GM21528 (cell line): ENCODE data around the gene PCSK9.

Experiments used
- ATAC-seq: cut with Tn5 transposase; IDR thresholded peaks from one replicate; pipeline ENCODE4 v1.9.1; 2021; ENCODE audit warnings: mild to moderate bottlenecking, moderate library complexity; ENCODE audit not compliant: unreplicated experiment, low FRiP score

PCSK9 gene

DNA sequence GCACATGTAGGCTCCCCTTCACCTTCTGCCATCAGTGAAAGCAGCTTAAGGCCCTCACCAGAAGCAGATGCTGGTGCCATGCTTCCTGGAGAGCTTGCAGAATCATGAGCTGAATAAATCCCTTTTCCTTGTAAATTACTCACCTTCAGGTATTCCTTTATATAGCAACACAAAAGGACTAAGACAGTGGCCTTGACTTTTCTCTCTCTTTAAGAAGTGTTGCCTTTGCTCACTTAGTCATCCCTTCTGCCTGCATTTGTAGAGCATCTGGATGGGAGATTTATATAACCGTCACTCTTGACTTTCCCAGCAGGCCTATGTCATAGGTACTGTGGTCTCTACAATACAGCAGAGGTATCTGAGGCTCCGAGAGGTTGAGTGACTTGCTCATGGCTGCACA is 3.7 kb downstream of the PCSK9 start:
- no peak for ATAC-seq

DNA sequence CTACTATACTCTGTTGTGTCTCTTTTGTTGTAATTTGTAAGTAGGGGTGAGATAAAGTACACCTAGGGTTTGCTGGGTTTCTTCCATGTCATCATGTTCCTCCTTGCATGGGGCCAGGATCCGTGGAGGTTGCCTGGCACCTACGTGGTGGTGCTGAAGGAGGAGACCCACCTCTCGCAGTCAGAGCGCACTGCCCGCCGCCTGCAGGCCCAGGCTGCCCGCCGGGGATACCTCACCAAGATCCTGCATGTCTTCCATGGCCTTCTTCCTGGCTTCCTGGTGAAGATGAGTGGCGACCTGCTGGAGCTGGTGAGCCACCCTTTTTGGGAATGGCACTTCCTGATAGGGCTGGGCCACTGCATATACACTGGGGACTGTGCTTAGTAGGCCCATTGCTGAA is 4.4 kb downstream of the PCSK9 start:
- ATAC-seq = no peak

DNA sequence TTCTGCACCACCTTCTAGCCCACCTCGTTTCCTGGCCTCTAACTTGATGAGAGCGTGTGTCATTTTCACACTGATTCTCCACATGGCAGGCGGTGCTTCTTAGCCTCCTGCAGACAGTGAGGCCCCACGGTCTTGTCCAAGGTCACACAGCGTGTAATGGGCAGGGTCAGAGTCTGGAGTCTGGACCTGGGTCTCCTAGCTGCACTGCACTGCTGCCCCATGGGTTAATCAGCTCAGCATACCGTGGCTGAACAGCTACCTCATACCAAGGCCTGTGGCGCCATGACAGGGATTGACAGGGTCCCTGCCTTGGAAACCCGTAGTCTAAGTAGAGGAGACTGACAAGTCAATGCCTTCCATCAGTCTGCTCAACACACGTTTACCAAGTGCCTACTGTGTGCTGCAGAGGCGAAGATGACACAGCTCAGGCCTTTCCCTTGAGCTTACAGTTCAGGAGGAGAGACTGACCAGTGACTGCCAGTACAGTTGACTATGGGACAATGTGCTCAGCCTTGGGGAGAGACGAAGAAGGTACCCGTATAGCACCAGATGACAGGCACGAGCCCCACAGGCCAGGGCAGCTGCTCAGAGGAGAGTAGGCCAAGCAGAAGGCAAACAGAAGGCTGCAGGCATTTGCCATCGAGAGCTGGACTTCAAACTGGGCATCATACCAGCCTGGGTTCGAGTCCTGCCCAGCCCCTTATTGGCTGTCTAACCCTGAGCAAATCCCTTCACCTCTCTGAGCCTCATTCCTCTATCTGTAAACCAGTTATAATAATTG is 5.5 kb downstream of the PCSK9 start:
- no peak for ATAC-seq

DNA sequence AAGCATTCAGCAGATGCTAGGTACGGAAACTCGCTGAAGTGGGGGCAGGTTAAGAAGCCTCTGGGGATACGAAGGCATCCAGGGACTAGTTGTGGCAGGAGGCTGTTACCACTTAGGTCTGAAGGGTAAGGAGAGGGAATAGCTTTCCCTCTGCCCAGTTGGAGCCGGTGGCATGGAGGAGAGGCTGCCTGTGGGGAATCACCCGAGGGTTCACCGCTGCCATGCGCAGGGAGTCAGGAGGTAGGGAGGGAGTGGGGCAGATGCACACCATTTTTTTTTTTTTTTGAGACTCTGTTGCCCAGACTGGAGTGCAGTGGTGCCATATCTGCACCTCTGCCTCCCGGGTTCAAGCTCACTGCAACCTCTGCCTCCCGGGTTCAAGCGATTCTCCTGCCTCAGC is 6.1 kb downstream of the PCSK9 start:
- ATAC-seq = no peak

DNA sequence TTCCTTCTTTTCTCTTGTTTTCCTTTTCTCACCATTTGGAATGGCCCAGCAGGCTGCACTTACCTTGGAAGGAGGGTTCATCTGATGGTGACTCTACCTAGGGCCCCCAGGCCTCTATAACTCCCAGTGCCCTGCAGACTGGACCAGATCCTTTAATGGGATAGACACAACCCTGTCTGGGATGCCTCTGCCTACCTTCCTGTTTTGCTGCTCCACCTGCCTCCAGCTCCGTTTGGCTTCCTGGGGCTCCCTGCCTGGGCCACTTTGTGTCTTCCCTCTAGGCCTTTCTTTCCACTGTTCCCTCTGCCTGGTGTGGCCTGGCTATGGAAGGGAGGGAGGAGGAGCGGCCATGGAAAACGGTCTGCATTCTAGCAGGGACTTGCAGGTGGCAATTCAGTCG is 7.5 kb downstream of the PCSK9 start:
- no peak for ATAC-seq

DNA sequence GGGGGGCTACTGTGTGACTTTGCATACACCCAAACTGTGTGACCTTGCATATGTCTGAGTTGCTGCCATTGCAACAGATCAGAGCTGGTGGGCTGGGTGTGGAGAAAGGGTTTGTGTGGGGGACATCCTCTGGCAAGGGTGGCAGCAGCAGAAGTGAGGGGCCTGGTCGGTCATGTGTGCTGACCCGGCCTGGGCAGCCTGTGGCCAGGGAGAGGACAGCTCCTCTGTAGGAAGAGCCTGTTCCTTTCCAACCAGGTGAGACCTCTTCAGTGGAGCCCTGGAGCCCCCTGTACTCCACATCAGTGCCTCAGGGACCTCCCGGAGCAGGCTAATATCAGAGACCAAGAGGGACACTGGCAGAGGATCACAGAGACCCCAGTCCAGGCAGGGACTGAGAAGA is 8.3 kb downstream of the PCSK9 start:
- no peak for ATAC-seq

DNA sequence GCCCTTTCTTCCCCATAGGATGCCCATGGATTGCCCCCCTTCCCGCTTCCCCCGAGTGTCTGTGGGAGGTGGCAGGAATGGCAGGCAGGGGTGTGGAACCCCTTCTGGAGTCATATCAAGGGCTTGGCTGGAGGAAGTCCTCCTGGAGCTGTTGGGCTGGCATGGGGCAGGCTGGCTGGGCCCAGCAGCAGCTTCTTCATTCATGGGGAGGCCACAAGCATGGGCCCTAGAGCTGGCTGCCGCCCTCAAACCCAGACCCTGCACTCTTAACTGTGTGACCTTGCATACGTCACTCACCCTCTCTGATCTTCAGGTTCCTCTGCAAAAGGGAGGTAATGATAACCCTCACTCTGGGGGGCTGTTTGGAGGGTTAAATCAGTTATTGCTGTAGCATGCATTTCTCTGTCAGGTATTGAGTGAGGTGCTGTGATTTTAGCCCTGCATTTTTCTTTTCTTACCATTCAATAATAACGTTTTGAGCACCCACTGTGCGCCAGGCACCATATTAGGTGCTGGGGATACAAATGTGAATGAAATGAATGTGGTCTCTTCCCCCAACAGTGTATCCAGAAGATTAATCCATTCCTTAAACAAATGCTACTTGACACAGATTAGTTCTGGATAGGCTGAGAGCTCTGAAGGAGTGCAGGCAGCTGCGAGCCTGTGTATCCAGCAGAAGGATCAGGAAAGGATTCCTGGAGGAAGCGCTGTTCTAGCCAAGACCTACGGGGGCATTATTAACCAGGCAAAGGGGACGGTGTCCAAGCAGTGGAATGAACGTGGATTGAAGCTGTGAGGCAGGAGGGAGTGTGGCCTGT is 9.3 kb downstream of the PCSK9 start:
- no peak for ATAC-seq

DNA sequence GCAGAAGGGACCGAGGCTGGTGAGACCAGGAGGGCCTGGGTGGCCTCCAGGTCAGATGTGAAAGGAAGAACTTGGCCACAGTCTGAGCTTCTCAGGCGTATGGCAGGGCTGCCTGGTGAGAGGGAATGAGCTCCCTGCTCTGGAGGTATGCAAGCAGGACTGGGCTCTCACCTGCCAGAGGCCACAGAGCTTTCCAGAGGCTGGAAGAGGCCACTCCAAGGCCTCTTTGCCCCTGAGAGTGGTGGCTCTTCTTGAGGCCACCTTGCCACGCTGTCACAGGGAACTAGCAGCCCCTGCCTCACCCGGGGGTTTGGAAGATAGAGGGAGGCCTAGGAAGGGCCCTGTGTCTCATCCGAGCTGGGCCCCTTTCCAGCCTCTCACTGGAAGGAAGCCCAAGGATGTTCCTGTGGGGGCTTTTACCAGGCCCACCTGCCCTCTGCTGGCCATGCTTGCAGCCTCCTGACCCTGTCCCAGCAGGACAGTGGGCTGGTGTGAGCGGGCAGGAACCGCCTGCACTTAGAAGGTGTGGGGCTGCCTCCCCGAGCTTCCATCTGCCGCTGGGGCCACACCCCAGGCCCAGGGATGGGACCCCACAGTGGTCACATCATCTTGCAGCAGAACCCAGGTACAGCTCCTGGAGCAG is 10.0 kb downstream of the PCSK9 start:
- ATAC-seq = no peak

DNA sequence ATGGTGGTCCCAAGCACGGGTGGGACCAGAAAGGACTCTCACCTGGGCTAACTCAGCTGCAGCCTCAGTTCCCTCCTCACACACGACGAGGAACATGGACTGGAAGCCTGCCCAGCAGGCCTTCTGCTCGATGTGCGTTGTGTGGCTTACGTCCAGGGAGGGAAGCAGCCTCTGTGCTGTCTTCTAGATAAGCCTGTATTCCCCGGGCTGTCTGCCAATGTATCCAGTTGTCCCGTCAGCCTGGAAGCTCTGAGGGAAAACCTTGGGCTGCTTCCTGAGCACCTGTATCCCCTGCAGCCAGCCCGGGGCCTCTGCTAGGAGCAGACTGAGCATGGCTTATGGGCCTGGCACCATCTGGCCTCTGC is 10.5 kb downstream of the PCSK9 start:
- no peak for ATAC-seq

DNA sequence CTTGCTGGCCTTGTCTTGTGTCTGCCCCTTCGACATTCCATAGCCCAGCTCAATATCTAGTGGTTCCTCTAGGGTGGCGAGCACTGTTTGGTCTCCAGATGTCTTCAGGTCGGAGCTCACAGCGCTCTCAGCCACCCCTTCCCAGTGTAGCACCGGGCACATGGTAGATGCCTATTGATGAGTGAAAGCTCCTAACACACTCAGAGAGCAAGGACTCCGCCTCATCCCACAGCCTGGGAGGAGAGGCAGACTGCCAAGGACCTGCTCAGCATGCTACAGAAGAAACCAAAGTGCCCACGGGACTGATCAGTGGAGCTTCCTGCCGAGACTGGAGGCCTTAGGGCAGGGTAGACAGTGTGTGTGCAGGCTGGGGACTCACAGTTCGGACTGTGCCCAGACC is 10.9 kb downstream of the PCSK9 start:
- ATAC-seq = no peak

DNA sequence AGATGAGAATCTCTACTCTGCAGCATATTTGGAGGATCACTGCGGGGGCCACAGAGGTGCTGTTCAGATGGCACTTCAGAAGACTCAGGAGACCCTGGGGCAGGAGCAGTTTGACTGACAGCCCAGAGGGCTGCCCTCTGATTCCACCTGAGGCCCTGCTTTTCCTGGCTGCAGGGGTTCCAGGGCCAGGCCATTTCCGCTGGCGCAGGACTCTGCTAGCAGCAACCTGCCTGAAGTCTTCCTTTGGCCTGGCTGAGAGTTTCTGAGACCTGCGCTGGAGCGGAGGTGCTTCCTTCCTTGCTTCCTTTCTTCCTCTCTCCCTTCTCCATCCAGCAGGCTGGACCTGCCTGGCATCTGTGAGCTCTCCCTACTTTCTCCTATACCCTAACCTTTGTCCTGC is 11.8 kb downstream of the PCSK9 start:
- no peak for ATAC-seq

DNA sequence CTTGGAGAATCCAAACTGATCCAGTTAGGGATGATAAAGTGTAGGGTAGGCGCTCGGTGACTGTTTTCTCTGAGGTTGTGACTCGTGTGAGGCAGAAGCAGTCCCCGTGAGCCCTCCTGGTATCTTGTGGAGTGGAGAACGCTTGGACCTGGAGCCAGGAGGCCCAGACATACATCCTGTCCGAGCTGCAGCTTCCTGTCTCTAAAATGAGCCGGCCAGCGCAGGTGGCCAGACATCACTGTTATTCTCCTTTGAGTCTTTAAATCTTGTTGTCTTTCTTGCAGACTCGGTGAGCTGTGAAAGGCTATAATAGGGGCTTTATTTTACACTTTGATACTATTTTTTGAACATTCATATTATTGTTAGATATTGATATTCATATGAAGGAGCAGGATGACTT is 12.3 kb downstream of the PCSK9 start:
- ATAC-seq = no peak

DNA sequence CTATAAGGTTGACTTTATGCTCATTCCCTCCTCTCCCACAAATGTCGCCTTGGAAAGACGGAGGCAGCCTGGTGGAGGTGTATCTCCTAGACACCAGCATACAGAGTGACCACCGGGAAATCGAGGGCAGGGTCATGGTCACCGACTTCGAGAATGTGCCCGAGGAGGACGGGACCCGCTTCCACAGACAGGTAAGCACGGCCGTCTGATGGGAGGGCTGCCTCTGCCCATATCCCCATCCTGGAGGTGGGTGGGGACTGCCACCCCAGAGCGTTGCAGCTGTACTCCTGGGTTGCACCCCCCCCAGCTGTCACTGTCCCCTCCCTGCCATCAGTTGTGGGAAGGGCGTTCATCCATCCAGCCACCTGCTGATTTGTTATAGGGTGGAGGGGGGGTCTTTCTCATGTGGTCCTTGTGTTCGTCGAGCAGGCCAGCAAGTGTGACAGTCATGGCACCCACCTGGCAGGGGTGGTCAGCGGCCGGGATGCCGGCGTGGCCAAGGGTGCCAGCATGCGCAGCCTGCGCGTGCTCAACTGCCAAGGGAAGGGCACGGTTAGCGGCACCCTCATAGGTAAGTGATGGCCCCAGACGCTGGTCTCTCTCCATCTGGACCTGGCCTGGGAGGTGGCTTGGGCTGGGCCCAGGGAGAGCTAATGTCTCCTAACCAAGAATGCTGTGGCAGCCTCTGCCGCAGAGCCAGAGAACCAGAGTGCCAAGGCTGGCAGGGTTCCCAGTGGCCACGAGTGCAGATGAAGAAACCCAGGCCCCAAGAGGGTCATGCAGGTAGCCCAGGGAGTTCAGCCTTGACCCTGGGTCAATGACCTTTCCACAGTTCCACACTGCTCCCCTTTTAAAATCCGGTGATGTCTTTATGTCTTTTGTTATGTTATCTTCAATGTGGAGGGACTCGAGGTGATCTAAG is 13.1 kb downstream of the PCSK9 start:
- no peak for ATAC-seq

DNA sequence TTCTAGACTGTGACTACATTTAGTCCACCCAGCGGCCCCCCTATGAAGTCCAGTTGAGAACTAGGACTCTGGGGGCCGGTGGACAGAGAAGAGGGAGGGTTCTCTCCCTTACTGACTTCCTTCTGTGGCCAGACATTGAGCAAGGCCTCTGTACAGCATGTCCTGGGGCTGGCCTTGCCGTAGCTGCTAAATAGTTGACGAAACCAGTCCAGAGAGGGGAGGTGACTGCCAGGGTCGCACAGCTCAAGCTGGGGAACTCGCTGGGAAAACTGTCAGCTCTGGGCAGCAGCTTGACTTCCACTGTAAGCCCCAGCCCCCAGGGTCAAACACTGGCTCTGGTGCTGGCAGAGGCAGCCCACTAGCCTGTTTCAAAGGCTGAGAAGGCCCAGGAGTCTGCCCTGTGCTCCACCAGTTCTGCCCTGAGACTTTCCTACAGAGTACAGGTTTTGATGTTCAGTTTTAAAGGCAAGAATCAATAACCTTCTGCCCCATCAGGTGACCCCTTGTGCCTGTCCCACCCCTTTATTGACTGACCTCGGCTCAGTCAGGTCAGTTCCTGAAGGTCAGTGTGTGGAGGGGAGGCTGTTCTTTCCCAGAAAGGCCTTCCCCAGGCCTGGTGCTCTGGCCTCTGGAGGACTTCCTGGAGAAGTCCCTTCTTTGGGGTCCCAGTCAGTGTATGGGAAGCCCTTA is 14.1 kb downstream of the PCSK9 start:
- ATAC-seq = no peak

DNA sequence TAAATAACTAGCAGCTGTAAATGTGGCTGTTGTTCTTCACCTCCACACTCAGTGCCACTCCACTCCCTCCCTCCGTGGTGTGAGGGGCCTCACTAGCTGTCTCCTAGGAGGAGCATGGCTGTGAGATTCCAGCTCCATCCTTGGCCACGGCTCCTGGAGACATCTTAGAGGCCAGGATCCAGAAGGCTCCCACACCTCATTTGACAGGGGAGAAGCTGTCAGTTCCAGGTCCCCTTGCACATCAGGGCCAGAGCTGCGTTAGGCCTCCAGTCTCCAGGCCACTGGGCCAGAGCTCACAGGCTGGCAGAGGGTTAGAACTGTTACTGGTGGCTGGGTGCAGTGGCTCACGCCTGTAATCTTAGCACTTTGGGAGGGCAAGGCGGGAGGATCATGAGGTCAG is 15.0 kb downstream of the PCSK9 start:
- ATAC-seq = no peak

DNA sequence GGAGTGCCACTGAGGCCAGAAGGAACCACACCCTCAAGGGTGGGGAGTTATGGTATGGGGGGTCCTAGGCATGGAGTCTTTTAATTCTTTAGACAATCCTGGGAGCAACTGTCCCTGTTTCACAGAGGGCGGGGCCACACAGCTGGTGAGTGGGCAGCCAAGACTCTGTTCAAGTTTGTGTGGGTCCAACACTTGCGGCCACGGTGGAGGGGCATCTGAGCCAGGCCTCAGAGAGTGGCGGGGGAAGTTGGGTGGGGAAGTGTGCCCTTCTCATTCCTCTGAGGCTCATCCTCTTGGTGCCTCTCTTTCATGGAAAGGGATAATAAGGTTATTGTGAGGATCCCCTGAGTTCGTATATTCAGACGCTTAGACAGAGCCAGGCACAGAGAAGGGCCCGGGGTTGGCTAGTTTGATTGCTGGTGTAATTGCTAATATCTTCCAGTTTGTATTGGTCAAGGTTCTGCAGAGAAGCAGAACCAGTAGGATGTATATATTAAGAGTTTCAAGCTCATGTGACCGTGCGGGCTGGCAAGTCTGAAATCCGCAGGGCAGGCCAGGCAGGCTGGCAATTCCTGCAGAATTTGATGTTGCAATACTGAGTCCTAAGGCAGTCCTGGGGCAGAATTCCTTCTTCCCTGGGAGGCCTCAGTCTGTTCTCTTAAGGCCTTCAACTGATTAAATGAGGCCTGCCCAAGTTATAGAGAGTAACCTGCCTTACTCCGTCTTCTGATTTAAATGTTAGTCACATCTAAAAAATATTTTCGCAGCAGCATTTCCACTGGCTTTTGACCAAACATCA is 15.9 kb downstream of the PCSK9 start:
- ATAC-seq = no peak

DNA sequence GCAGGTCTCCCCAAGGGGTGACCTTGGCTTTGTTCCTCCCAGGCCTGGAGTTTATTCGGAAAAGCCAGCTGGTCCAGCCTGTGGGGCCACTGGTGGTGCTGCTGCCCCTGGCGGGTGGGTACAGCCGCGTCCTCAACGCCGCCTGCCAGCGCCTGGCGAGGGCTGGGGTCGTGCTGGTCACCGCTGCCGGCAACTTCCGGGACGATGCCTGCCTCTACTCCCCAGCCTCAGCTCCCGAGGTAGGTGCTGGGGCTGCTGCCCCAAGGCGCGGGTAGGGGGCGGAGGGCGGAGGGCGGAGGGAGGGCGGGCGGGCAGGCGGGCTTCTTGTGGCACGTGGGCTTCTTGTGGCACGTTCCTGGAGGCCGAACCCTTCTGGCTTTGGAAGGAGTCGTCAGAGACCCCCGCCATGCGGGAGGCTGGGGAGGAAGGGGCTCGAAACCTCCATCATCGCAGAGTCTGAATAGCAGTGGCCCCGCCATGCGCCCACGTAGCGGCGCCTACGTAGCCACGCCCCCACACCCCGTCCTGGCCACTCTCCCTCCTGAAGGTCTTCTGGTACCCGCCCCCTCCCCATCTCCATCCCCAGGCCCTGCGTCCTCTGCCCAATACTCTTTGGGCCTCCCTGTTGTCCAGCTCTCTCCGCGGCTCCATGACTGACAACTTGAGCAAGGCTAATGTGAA is 16.7 kb downstream of the PCSK9 start:
- no peak for ATAC-seq

DNA sequence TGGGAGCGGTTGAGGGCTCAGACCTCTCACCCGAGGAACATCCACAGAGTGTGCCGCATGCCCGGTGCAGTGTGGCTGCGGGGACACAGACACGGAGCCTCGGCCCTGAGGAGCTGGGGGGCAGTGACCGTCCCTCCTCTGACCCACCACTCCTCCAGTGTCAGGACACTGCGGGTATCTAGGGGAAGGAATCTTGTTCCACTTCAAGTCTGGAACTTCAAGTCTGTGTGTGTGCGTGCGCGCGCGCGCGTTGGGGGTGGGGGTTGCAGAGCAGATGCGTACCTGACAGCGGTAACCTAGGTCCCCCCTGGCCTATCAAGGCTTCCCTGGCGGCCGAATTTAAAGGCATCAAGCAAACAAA is 17.3 kb downstream of the PCSK9 start:
- ATAC-seq = no peak
